A673 (cell line): Measurements from ENCODE around the gene SLC16A12. TPM values are rescaled to one million over a fixed set of nuclear protein-coding genes. Genes with fewer than 3 reads are reported as not detected.

Experiments
- BruUV-seq: library from RNA; stranded (reverse); fragments of 400-500 nt; replicated peaks from 2 replicates; lab custom pipeline; 2021; lab: Mats Ljungman, UMichigan
- CTCF ChIA-PET: fragments of 300-600 bp; sonication (Branson Sonifier 250); formaldehyde crosslinking; loops from one replicate; lab custom pipeline; 2022; ENCODE audit warnings: antibody characterized with exemption; lab: Charles Lee
- POLR2A ChIA-PET: fragments of 300-600 bp; sonication (Branson Sonifier 250); formaldehyde crosslinking; loops from one replicate; lab custom pipeline; 2022; ENCODE audit warnings: antibody characterized with exemption; ENCODE audit not compliant: low non-redundant PET; lab: Charles Lee
- DNase-seq: peaks from one replicate; pipeline ENCODE4 v3.0.0-alpha.2; 2015; ENCODE audit warnings: low spot score
- H3K27ac ChIP-seq: fragments of 200-600 bp; sonication (generic); 2 replicates; pipeline ENCODE4 v1.5.1; 2016; ENCODE audit warnings: mixed run types, low read depth, mild to moderate bottlenecking, mixed read lengths, antibody characterized with exemption, low read length; ENCODE audit not compliant: poor library complexity, severe bottlenecking
- H3K27me3 ChIP-seq: fragments of 200-600 bp; sonication (generic); replicated peaks from 2 replicates; pipeline ENCODE4 v1.6.1; 2017; ENCODE audit warnings: mixed run types, low read depth, mild to moderate bottlenecking, mixed read lengths, antibody characterized with exemption, low read length; ENCODE audit not compliant: insufficient read depth, poor library complexity
- H3K36me3 ChIP-seq: fragments of 200-600 bp; sonication (generic); 2 replicates; pipeline ENCODE4 v1.6.1; 2016; ENCODE audit warnings: mixed run types, mild to moderate bottlenecking, mixed read lengths, antibody characterized with exemption, low read length; ENCODE audit not compliant: insufficient read depth, poor library complexity, severe bottlenecking
- H3K4me1 ChIP-seq: fragments of 200-600 bp; sonication (generic); 2 replicates; pipeline ENCODE4 v1.6.1; 2017; ENCODE audit warnings: mixed run types, mild to moderate bottlenecking, mixed read lengths, antibody characterized with exemption, low read length; ENCODE audit not compliant: insufficient read depth, poor library complexity, severe bottlenecking
- H3K4me3 ChIP-seq: fragments of 200-600 bp; sonication (generic); 2 replicates; pipeline ENCODE4 v1.5.1; 2016; ENCODE audit warnings: low read depth, mixed run types, mild to moderate bottlenecking, mixed read lengths, low read length; ENCODE audit not compliant: poor library complexity, severe bottlenecking
- H3K9me3 ChIP-seq: fragments of 200-600 bp; sonication (generic); 2 replicates; pipeline ENCODE4 v1.6.1; 2016; ENCODE audit warnings: mixed run types, low read depth, mild to moderate bottlenecking, mixed read lengths, antibody characterized with exemption, low read length; ENCODE audit not compliant: poor library complexity, severe bottlenecking
- EZH2 ChIP-seq: fragments of 200-600 bp; sonication (generic); IDR thresholded peaks from 2 replicates; pipeline ENCODE4 v1.6.1; 2017; ENCODE audit warnings: borderline replicate concordance, low read depth, mild to moderate bottlenecking, mixed read lengths, antibody characterized with exemption, low read length; ENCODE audit not compliant: poor library complexity, severe bottlenecking
- intact Hi-C: fragments of 100-400 bp; cut with micrococcal nuclease; formaldehyde crosslinking; loops from one replicate; pipeline ENCODE4 v1.10.0; 2022; ENCODE audit not compliant: unreplicated experiment
- total RNA-seq: library from RNA; stranded (reverse); gene quantifications from 2 replicates; pipeline ENCODE4 v1.2.3, GENCODE V29; 2021
- TF ChIP-seq, protein P1 (sequence below): fragments of 300-800, 200-600 bp; sonication (generic); conservative IDR thresholded peaks from 2 replicates; pipeline ENCODE4 v1.5.1; 2017; ENCODE audit warnings: low read depth, mild to moderate bottlenecking, antibody characterized with exemption, low read length, moderate library complexity, mixed read lengths

The SLC16A12 gene
- total RNA-seq, 1 experiment from 2014 or later: 0.54 TPM

DNA sequence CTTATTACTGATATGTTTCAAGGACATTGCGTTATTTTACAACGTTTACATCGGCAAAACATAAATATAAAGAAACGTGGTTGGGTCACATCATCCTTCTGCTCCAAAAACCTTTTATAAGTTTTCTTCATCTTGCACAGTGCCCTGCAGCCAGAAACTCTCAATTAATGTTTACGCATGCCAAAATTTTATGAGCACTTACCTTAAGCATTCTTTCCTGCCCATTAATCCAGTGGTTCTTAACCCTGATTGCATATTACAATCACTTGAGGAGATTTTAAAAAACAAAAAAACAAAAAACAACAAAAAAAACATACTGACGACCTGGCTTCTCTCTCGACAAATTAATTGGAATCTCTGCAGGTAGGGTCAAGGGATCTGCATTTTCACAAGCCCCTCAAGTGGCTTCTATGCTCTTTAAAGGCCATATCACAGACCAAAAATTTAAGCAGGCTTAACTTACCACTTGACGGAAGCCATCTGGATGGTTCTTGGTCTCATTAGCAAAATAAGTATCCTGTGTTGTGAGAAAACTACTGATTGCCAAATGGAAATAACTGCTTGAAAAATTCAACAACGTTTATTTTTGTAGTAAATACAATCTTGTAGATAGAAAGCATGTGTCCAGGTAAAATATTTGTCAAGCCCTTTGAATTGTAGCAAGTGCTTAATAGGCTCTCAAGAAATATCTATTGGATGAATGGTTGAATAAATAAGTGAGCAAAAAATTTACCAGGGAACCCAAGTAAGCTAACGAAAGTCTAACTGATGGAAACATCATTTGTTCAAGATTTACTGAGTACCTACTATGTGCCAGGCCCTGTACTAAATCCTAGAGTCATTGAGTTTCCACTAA is 30.9 kb upstream of the SLC16A12 start:
- Histone ChIP-seq H3K4me3 (no peak overlapping the region), H3K27me3 (no peaks in the 10 kb centered on the region), H3K9me3 (no peaks in the 10 kb centered on the region), H3K4me1 (no peaks in the 10 kb centered on the region), H3K27ac (no peak overlapping the region), H3K36me3 (no peaks in the 10 kb centered on the region)
- POLR2A ChIA-PET: no interaction called here
- CTCF ChIA-PET: no interaction called here
- intact Hi-C loops: loop anchor here (5.0 kb wide), 1 partner anchor 136 kb away; the partner anchor contains the start of gene KIF20B
- DNase-seq: no peak
- no TSS peak for BruUV-seq
- TF ChIP-seq, protein P1, sequence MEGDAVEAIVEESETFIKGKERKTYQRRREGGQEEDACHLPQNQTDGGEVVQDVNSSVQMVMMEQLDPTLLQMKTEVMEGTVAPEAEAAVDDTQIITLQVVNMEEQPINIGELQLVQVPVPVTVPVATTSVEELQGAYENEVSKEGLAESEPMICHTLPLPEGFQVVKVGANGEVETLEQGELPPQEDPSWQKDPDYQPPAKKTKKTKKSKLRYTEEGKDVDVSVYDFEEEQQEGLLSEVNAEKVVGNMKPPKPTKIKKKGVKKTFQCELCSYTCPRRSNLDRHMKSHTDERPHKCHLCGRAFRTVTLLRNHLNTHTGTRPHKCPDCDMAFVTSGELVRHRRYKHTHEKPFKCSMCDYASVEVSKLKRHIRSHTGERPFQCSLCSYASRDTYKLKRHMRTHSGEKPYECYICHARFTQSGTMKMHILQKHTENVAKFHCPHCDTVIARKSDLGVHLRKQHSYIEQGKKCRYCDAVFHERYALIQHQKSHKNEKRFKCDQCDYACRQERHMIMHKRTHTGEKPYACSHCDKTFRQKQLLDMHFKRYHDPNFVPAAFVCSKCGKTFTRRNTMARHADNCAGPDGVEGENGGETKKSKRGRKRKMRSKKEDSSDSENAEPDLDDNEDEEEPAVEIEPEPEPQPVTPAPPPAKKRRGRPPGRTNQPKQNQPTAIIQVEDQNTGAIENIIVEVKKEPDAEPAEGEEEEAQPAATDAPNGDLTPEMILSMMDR: no peak
- TF ChIP-seq EZH2: no peak

DNA sequence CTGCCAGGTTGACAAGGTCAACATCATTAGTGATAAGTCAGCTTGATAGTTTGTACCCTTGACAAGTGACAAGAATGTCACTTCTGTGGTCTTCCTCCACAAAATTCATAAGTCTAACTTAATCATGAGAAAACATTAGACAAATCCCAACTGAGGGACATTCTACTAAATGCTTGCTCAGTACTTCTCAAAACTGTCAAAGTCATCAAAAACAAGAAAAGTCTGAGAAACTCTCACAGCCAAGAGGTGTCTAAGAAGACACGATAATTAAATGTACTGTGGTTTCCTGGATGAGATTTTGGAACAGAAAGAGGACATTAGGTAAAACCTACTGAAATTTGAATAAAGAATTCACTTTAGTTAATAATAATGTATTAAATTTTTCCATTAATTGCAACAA is 29.8 kb upstream of the SLC16A12 start:
- no peaks in the 10 kb centered on the region for H3K36me3 ChIP-seq

DNA sequence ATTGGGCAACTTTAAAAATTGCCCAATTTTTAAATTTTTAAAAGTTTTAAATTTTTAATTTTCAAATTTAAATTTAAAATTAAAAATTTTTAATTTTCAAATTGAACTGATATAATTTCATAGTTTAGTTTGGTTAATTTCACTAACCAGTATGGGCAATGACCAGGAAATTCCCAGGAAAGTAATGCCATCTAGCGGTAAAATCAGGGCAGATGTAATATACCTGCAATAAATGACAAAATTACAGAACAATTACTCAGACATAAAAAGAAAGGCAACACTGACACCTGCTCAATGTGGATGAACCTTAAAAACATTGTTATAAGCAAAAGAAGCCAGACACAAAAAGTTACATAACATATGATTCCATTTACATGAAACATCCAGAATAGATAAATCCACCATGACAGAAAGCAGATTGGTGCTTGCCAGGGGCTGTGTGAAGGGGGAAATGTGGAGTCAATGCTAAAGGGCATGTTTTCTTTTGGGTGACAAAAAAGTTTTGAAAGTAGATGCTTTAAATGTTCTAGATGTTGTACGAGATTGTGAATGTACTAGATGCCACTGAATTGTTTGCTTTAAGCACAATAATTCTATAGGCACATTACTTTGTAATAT is 28.6 kb upstream of the SLC16A12 start:
- H3K36me3 ChIP-seq: no peaks in the 10 kb centered on the region
- intact Hi-C loops: loop anchor here (1.0 to 5.0 kb wide), 2 partner anchors 138 to 347 kb away; no protein-coding TSS in a partner anchor
- CTCF ChIA-PET: no interaction called here
- no peak overlapping the region for H3K4me3 ChIP-seq
- H3K27me3 ChIP-seq: no peaks in the 10 kb centered on the region
- BruUV-seq: no TSS peak
- TF ChIP-seq, protein P1: peak; percentile 83
- TF ChIP-seq EZH2: no peak
- H3K27ac ChIP-seq: no peak overlapping the region
- POLR2A ChIA-PET: no interaction called here
- no peaks in the 10 kb centered on the region for H3K4me1 ChIP-seq
- H3K9me3 ChIP-seq: no peaks in the 10 kb centered on the region
- peak; percentile 63 for DNase-seq

More for the DNA sequence above, 29.8 kb upstream of the SLC16A12 start:
- no peak overlapping the region for H3K4me3 ChIP-seq
- no peaks in the 10 kb centered on the region for H3K4me1 ChIP-seq
- no peaks in the 10 kb centered on the region for H3K9me3 ChIP-seq
- ChIA-PET POLR2A (no interaction called here), CTCF (no interaction called here)
- BruUV-seq: no TSS peak
- H3K27ac ChIP-seq: no peak overlapping the region
- no peaks in the 10 kb centered on the region for H3K27me3 ChIP-seq
- no peak for TF ChIP-seq EZH2
- TF ChIP-seq, protein P1: no peak
- no peak for DNase-seq
- intact Hi-C loops: loop anchor here (5.0 kb wide), 1 partner anchor 137 kb away; the partner anchor contains the start of gene KIF20B
